HUES48 (cell line): ENCODE data around the gene HCFC2.
"Not testable (repeated sequence)": the region's sequence is repeated elsewhere in the genome, so short reads cannot be mapped to it uniquely, and the experiment has no call there.

Source experiments
- H3K27ac ChIP-seq: one replicate; pipeline ENCODE4 v1.7.0; 2013; ENCODE audit warnings: low read depth, low read length, inconsistent platforms
- H3K27me3 ChIP-seq: 2 replicates; pipeline ENCODE4 v1.6.1; 2013; ENCODE audit warnings: mild to moderate bottlenecking, low read length; ENCODE audit not compliant: control insufficient read depth, insufficient read depth
- H3K36me3 ChIP-seq: 2 replicates; pipeline ENCODE4 v1.6.1; 2013; ENCODE audit warnings: low read length; ENCODE audit not compliant: control insufficient read depth, insufficient read depth
- H3K4me1 ChIP-seq: 2 replicates; pipeline ENCODE4 v1.6.1; 2013; ENCODE audit warnings: mild to moderate bottlenecking, low read length; ENCODE audit not compliant: control insufficient read depth, insufficient read depth
- H3K4me3 ChIP-seq: 2 replicates; pipeline ENCODE4 v1.5.1; 2013; ENCODE audit warnings: mild to moderate bottlenecking, low read depth, low read length
- H3K9ac ChIP-seq: 2 replicates; pipeline ENCODE4 v1.6.1; 2013; ENCODE audit warnings: mild to moderate bottlenecking, low read depth, low read length, moderate library complexity
- H3K9me3 ChIP-seq: 2 replicates; pipeline ENCODE4 v1.6.1; 2013; ENCODE audit warnings: low read length; ENCODE audit not compliant: control insufficient read depth, insufficient read depth

The HCFC2 gene

GRCh38 chr12:104064031-104064841 is at the start of gene HCFC2:
Gene HCFC2 (plus strand): TSS chr12:104064531. CDS start chr12:104064561, 30 bp downstream.
- peaks cover 11% of the 10 kb centered on the region for H3K27me3 ChIP-seq
- peak within 1 kb of the TSS; percentile 40 for H3K27ac ChIP-seq
- no peaks in the 10 kb centered on the region for H3K9me3 ChIP-seq
- H3K4me3 ChIP-seq, result peak within 1 kb of the TSS; percentile 100
- H3K9ac ChIP-seq, result peak within 1 kb of the TSS; percentile 60
- H3K4me1 ChIP-seq, result 0 out of 2 replicates have a peak, but pooled peaks cover 10% of the 10 kb centered on the region
- no peaks in the 10 kb centered on the region for H3K36me3 ChIP-seq

GRCh38 chr12:104021862-104022261 is 42.5 kb upstream of the HCFC2 start:
- H3K4me3 ChIP-seq, H3K27me3 ChIP-seq, H3K4me1 ChIP-seq, H3K9ac ChIP-seq, H3K36me3 ChIP-seq, H3K9me3 ChIP-seq, H3K27ac ChIP-seq: not testable (repeated sequence)

- H3K36me3 ChIP-seq, result no peaks in the 10 kb centered on the region
- no peak overlapping the region for H3K27ac ChIP-seq
- H3K4me1 ChIP-seq, result no peaks in the 10 kb centered on the region
- no peak overlapping the region for H3K4me3 ChIP-seq
- H3K9ac ChIP-seq, result no peak overlapping the region
- H3K9me3 ChIP-seq, result peaks cover 8% of the 10 kb centered on the region
- H3K27me3 ChIP-seq, result no peaks in the 10 kb centered on the region
Observed at GRCh38 chr12:104022786-104023185, 41.5 kb upstream of the HCFC2 start.

DNA sequence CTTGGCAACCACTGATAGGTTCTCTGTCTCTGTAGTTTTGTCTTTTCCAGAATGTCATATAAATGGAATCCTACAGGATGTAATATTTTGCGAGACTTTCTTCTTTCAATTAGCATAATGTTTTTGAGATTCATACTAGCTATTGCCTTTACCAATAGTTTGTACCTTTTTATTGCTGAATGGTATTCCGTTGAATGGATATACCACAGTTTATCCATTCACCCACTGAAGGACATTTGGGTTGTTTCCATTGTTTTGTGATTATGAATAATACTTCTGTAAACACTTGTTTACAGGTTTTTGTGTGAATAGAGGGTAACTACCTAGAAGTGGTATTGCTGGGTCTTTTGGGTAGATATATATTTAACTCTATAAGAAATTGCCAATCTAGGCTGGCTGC is 40.6 kb upstream of the HCFC2 start:
- Histone ChIP-seq H3K4me1 (no peaks in the 10 kb centered on the region), H3K36me3 (no peaks in the 10 kb centered on the region), H3K9ac (no peak overlapping the region)

DNA sequence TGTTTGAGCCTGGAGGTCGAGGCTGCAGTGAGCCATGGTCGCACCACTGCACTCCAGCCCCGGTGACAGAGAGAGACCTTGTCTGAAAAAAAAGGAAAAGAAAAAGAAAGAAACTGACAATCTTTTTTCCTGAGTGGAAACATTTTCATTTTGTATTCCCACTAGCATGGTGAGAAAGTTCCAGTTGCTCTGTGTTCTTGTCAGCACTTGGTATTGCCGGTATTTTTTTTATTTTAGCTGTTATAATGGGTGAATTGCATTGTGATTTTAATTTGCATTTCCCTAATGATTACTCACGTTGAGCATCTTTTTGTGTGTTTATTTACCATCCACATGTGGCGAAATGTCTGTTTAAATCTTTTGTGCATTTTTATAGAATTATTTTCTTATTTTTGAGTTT is 40.0 kb upstream of the HCFC2 start:
- no peaks in the 10 kb centered on the region for H3K4me1 ChIP-seq
- no peaks in the 10 kb centered on the region for H3K36me3 ChIP-seq
- H3K4me3 ChIP-seq, result no peak overlapping the region
- peaks cover 8% of the 10 kb centered on the region for H3K9me3 ChIP-seq
- H3K9ac ChIP-seq, result no peak overlapping the region
- no peaks in the 10 kb centered on the region for H3K27me3 ChIP-seq
- H3K27ac ChIP-seq, result no peak overlapping the region

More for the DNA sequence above, 40.6 kb upstream of the HCFC2 start:
- H3K9me3 ChIP-seq, result peaks cover 8% of the 10 kb centered on the region
- no peaks in the 10 kb centered on the region for H3K27me3 ChIP-seq
- H3K27ac ChIP-seq, result no peak overlapping the region
- H3K4me3 ChIP-seq, result no peak overlapping the region

DNA sequence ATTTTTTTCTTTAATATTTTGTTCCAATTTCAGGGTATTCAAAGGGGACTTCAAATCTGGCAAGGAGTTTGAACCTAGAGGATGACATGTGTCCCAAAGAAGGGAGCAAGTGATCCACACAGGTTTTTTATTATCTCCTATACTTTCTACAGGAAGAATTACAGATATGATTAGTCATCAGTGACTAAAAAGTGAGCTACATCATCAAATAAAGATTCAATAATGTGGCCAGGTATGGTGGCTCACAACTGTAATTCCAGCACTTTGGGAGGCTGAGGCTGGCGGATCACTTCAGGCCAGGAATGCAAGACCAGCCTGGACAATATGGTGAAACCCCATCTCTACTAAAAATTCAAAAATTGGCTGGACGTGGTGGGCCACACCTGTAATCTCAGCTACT is 38.6 kb upstream of the HCFC2 start:
- H3K4me1 ChIP-seq, result no peaks in the 10 kb centered on the region
- no peak overlapping the region for H3K4me3 ChIP-seq
- peaks cover 8% of the 10 kb centered on the region for H3K9me3 ChIP-seq
- no peaks in the 10 kb centered on the region for H3K36me3 ChIP-seq
- no peak overlapping the region for H3K27ac ChIP-seq
- H3K9ac ChIP-seq, result no peak overlapping the region
- H3K27me3 ChIP-seq, result no peaks in the 10 kb centered on the region

DNA sequence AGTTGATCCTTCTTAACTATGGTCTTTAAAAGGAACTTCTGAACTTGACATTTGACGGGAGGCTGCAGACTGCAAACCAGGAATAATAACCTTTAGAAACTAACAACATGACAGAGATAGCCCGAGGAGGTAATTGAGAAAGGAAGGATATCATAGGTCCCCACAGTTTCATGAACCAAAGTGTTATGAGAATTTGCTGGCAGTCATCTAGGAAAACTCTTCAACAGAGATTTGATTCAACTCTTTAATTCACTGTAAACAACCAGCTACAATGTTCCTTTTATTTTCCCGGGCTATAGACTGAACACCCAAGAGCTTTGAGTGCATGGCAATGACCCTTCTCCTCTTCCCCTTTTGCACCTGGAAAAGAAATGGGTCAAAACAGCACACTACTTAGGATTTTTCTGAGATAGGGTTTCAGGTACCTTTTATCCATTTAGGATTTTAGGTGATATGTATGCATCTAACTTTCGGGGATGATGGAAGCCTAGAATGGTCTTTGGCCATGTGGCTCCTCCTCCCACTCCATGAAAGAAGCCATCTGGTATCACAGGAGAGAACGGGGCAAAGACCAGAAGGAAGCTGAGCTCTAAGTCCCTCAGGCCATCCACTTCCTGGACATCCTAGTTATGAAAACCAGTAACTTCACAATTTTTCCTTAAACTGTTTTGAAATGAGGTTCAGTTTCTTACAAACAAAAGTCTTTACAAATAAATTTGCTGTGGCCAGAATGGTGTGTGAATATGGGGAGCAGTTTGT is 37.3 kb upstream of the HCFC2 start:
- Histone ChIP-seq H3K4me3 (no peak overlapping the region), H3K27ac (no peak overlapping the region)

DNA sequence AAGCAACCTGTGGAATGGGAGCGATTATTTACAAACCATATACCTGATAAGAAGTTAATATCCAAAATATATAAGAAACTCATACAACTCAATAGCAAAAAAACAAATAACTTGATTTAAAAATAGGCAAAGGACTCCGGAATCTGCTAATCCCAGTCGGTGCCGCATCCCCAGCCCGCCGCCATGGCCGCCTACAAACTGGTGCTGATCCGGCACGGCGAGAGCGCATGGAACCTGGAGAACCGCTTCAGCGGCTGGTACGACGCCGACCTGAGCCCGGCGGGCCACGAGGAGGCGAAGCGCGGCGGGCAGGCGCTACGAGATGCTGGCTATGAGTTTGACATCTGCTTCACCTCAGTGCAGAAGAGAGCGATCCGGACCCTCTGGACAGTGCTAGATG is 33.7 kb upstream of the HCFC2 start:
- not testable (repeated sequence) for H3K27ac ChIP-seq, H3K36me3 ChIP-seq, H3K4me3 ChIP-seq, H3K9me3 ChIP-seq, H3K4me1 ChIP-seq, H3K9ac ChIP-seq, H3K27me3 ChIP-seq

More for the DNA sequence above, 37.3 kb upstream of the HCFC2 start:
- Histone ChIP-seq H3K9me3 (peaks cover 8% of the 10 kb centered on the region), H3K4me1 (no peaks in the 10 kb centered on the region), H3K36me3 (no peaks in the 10 kb centered on the region), H3K27me3 (no peaks in the 10 kb centered on the region), H3K9ac (no peak overlapping the region)

DNA sequence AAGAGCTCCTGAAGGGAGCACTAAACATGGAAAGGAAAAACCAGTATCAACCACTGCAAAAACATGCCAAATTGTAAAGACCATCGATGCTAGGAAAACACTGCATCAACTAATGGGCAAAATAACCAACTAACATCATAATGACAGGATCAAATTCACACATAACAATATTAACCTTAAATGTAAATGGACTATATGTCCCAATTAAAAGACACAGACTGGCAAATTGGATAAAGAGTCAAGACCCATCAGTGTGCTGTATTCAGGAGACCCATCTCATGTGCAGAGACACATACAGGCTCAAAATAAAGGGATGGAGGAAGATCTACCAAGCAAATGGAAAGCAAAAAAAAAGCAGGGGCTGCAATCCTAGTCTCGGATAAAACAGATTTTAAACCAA is 28.2 kb upstream of the HCFC2 start:
- not testable (repeated sequence) for H3K36me3 ChIP-seq, H3K27ac ChIP-seq, H3K4me3 ChIP-seq, H3K9me3 ChIP-seq, H3K4me1 ChIP-seq, H3K9ac ChIP-seq, H3K27me3 ChIP-seq

DNA sequence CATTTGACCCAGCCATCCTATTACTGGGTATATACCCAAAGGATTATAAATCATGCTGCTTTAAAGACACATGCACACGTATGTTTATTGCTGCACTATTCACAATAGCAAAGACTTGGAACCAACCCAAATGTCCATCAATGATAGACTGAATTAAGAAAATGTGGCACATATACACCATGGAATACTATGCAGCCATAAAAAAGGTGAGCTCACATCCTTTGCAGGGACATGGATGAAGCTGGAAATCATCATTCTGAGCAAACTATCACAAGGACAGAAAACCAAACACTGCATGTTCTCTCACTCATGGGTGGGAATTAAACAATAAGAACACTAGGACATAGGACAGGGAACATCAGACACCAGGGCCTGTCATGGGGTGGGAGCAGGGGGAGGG is 24.6 kb upstream of the HCFC2 start:
- H3K36me3 ChIP-seq, H3K9ac ChIP-seq, H3K4me1 ChIP-seq, H3K27me3 ChIP-seq, H3K4me3 ChIP-seq, H3K27ac ChIP-seq, H3K9me3 ChIP-seq: not testable (repeated sequence)

DNA sequence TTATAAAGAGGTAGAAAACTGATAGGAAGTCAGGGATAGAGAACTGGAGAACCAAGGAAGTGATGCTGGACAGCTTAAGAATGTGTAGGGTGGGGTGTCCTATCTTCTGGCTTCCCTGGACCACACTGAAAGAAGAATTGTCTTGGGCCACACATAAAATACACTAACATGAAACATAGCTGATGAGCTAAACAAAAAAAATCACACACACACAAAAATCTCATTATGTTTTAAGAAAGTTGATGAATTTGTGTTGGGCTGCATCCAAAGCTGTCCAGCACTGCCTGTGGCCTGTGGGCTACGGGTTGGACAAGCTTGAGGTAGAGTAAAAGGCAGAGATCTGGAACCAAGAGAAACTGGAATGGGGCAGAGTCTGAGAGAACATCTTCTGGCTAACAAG is 21.8 kb upstream of the HCFC2 start:
- Histone ChIP-seq H3K27ac (no peak overlapping the region), H3K4me1 (no peaks in the 10 kb centered on the region), H3K9me3 (no peaks in the 10 kb centered on the region), H3K27me3 (no peaks in the 10 kb centered on the region), H3K4me3 (no peak overlapping the region), H3K9ac (no peak overlapping the region), H3K36me3 (no peaks in the 10 kb centered on the region)
